VCaP (cell line): ENCODE measurements around the gene LPA.

ENCODE experiments used
- H3K27ac ChIP-seq: fragments of 450-650 bp; 2 replicates; pipeline ENCODE4 v1.5.1; 2017
- TF ChIP-seq, protein P1 (sequence below): fragments of 450-650 bp; conservative IDR thresholded peaks from 2 replicates; pipeline ENCODE4 v1.5.1; 2017; ENCODE audit warnings: mild to moderate bottlenecking, moderate library complexity

The LPA gene

DNA sequence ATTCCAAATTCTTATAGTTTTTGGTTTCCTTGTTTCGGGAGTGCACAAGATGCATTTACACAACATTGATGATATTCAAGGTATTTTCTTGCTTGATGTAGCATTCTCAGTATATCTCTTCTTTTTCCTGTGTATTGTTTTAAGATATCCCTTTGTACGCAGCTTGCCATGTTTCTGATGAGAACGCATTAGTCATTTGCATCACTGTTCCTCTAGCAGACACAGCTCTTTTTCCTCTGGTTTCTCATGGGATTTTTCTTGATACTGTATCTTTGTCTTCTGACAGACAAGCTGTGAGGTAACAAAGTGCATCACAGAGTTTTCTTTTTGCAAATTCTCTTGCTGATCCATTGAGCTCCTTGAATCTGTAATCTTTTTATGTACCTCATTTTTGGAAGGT, 169.5 kb downstream of the LPA start:
- TF ChIP-seq, protein P1, sequence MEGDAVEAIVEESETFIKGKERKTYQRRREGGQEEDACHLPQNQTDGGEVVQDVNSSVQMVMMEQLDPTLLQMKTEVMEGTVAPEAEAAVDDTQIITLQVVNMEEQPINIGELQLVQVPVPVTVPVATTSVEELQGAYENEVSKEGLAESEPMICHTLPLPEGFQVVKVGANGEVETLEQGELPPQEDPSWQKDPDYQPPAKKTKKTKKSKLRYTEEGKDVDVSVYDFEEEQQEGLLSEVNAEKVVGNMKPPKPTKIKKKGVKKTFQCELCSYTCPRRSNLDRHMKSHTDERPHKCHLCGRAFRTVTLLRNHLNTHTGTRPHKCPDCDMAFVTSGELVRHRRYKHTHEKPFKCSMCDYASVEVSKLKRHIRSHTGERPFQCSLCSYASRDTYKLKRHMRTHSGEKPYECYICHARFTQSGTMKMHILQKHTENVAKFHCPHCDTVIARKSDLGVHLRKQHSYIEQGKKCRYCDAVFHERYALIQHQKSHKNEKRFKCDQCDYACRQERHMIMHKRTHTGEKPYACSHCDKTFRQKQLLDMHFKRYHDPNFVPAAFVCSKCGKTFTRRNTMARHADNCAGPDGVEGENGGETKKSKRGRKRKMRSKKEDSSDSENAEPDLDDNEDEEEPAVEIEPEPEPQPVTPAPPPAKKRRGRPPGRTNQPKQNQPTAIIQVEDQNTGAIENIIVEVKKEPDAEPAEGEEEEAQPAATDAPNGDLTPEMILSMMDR: no peak
- no peak overlapping the region for H3K27ac ChIP-seq

DNA sequence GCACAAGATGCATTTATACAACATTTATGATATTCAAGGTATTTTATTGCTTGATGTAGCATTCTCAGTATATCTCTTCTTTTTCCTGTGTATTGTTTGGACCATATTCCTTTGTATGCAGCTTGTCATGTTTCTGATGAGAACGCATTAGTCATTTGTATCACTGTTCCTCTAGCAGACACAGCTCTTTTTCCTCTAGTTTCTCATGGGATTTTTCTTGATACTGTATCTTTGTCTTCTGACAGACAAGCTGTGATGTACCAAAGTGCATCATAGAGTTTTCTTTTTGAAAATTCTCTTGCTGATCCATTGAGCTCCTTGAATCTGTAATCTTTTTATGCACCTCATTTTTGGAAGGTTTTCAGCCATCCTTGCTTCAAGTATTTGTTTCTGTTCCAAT, 175.0 kb downstream of the LPA start:
- TF ChIP-seq, protein P1: no peak
- no peak overlapping the region for H3K27ac ChIP-seq

DNA sequence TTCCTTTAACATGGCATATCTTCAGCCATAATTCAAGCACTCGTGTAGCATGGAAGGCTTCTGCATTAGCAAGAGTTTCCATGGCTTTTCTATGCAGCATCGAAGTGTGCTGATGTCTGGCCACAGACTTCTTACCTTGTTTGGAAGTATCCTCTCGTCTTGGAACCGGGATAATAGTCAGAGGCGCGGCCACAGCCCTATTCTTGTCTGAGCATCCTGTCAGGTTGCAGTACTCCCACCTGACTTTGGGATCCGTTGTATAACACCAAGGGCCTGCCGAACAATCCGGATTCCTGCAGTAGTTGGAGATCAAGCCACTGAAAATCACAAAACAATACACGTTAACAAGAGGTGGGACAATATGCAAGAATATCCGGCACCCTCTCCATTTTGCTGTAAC, 177.0 kb downstream of the LPA start:
- H3K27ac ChIP-seq: no peak overlapping the region
- TF ChIP-seq, protein P1: no peak
